ENCODE measurements around the gene RASGRF1. TPM values are rescaled to one million over a fixed set of nuclear protein-coding genes. Genes with fewer than 3 reads are reported as not detected.

Gene RASGRF1
- polyA plus RNA-seq, 3 donors: 0.11 TPM; not detected in 2

- Histone ChIP-seq H3K36me3 (replicated peaks in 1 of 2; ENCODE audit: control insufficient read depth in 1 of 2, insufficient read depth in 2 of 2, low read length in 2 of 2) (peaks cover 56 to 78% of the 10 kb centered on the region in 2 donors), H3K4me1 (ENCODE audit: control insufficient read depth in 1 of 2, insufficient read depth in 2 of 2, low read length in 2 of 2) (peaks cover 33 to 41% of the 10 kb centered on the region in 2 donors), H3K9ac (ENCODE audit: insufficient read depth, low read length, poor library complexity, severe bottlenecking) (no peak overlapping the region), H2AFZ (ENCODE audit: insufficient read depth, low read depth, low read length, poor library complexity, severe bottlenecking) (no peak overlapping the region), H3K79me2 (ENCODE audit: insufficient read depth, low read length) (peaks cover 37% of the 10 kb centered on the region), H4K20me1 (ENCODE audit: insufficient read depth, low read length) (peaks cover 61% of the 10 kb centered on the region), H3K27me3 (ENCODE audit: control insufficient read depth in 2 of 2, insufficient read depth in 2 of 2, low read length in 2 of 2) (no peaks in the 10 kb centered on the region), H3K27ac (ENCODE audit: low read depth in 1 of 2, low read length in 2 of 2) (peak overlapping the region; percentile 24 to 70), H3K4me2 (replicated peaks; ENCODE audit: extremely low read depth, low read length, poor library complexity, severe bottlenecking) (no peak overlapping the region), H3K9me3 (replicated peaks in 1 of 2; ENCODE audit: control insufficient read depth in 1 of 2, insufficient read depth in 1 of 2, low read length in 2 of 2) (no peaks in the 10 kb centered on the region), H3K4me3 (replicated peaks in 1 of 3; ENCODE audit: low read depth in 2 of 3, low read length in 3 of 3) (no peak overlapping the region)
- Mint-ChIP-seq H3K27me3 (ENCODE audit: low read depth in 3 of 3) (no peaks in the 10 kb centered on the region), H3K4me1 (peaks cover 34% of the 10 kb centered on the region), H3K4me3 (no peak overlapping the region), H3K36me3 (peaks cover 69 to 83% of the 10 kb centered on the region in 2 donors), H3K9me3 (peaks cover 0 to 4% (median 0%) of the 10 kb centered on the region in 7 donors), H3K27ac (peak overlapping the region in 6 of 7 donors; percentile 30 to 78 (median 67))
- TF ChIP-seq CTCF (IDR thresholded peaks at IDR 0.05): no peak
- 70% methylated on average over 4 of the region's 6 CpGs for WGBS (ENCODE audit: insufficient coverage)
- DNase-seq: no peak
- intact Hi-C loops (cut with micrococcal nuclease): no loop called here
Observed at GRCh38 chr15:78921517-78921916, 169.1 kb downstream of the RASGRF1 start.

GRCh38 chr15:78917888-78918287 is 172.7 kb downstream of the RASGRF1 start:
- Histone ChIP-seq H3K4me2 (replicated peaks; ENCODE audit: extremely low read depth, low read length, poor library complexity, severe bottlenecking) (no peak overlapping the region), H3K9me3 (replicated peaks in 1 of 2; ENCODE audit: control insufficient read depth in 1 of 2, insufficient read depth in 1 of 2, low read length in 2 of 2) (no peaks in the 10 kb centered on the region), H3K4me1 (ENCODE audit: control insufficient read depth in 1 of 2, insufficient read depth in 2 of 2, low read length in 2 of 2) (peaks cover 54 to 57% of the 10 kb centered on the region in 2 donors), H3K27ac (ENCODE audit: low read depth in 1 of 2, low read length in 2 of 2) (peak overlapping the region; percentile 61 to 82), H3K27me3 (ENCODE audit: control insufficient read depth in 2 of 2, insufficient read depth in 2 of 2, low read length in 2 of 2) (no peaks in the 10 kb centered on the region), H4K20me1 (ENCODE audit: insufficient read depth, low read length) (peaks cover 33% of the 10 kb centered on the region), H3K36me3 (replicated peaks in 1 of 2; ENCODE audit: control insufficient read depth in 1 of 2, insufficient read depth in 2 of 2, low read length in 2 of 2) (peaks cover 27 to 50% of the 10 kb centered on the region in 2 donors), H3K4me3 (replicated peaks in 1 of 3; ENCODE audit: low read depth in 2 of 3, low read length in 3 of 3) (no peak overlapping the region), H3K79me2 (ENCODE audit: insufficient read depth, low read length) (peaks cover 43% of the 10 kb centered on the region), H2AFZ (ENCODE audit: insufficient read depth, low read depth, low read length, poor library complexity, severe bottlenecking) (no peak overlapping the region), H3K9ac (ENCODE audit: insufficient read depth, low read length, poor library complexity, severe bottlenecking) (no peak overlapping the region)
- Mint-ChIP-seq H3K36me3 (peaks cover 46 to 65% of the 10 kb centered on the region in 2 donors), H3K4me3 (no peak overlapping the region), H3K27ac (peak overlapping the region in 6 of 7 donors; percentile 87 to 94 (median 93)), H3K9me3 (no peaks in the 10 kb centered on the region), H3K27me3 (ENCODE audit: low read depth in 3 of 3) (no peaks in the 10 kb centered on the region), H3K4me1 (peaks cover 51% of the 10 kb centered on the region)
- no peak for TF ChIP-seq CTCF (IDR thresholded peaks at IDR 0.05)
- WGBS (ENCODE audit: insufficient coverage): 100% methylated on average over 1 of the region's 4 CpGs
- DNase-seq: no peak
- intact Hi-C loops (cut with micrococcal nuclease): loop anchor here in 1 of 2 donors (2.0 kb wide), 1 partner anchor 87 kb away; no protein-coding TSS in a partner anchor
